ENCODE measurements around the gene SIN3A. TPM values are rescaled to one million over a fixed set of nuclear protein-coding genes. Genes with fewer than 3 reads are reported as not detected.
"Not testable (repeated sequence)": the region's sequence is repeated elsewhere in the genome, so short reads cannot be mapped to it uniquely, and the experiment has no call there.

The SIN3A gene
- polyA plus RNA-seq (ENCODE audit: insufficient read length in 4 of 4) = 10 to 100 TPM; 51.8 to 62.9 (median 58.7) TPM

GRCh38 chr15:75451674-75452363 lies at the start of gene SIN3A:
TSS of gene SIN3A (minus strand) at chr15:75451690. CDS start at chr15:75430375, 21,315 bp downstream.
- peak; percentile 99 to 100 (median 100) for DNase-seq (ENCODE audit: low read depth in 4 of 4, low spot score in 3 of 4)

- no peak for DNase-seq (ENCODE audit: low read depth in 4 of 4, low spot score in 3 of 4)
Measured at GRCh38 chr15:75493732-75494131, 42.2 kb upstream of the SIN3A start.

GRCh38 chr15:75483961-75484360 lies 32.5 kb upstream of the SIN3A start:
- no peak for DNase-seq (ENCODE audit: low read depth in 4 of 4, low spot score in 3 of 4)

- not testable (repeated sequence) for DNase-seq (ENCODE audit: low read depth in 4 of 4, low spot score in 3 of 4)
Measured at GRCh38 chr15:75483556-75483955, 32.1 kb upstream of the SIN3A start.

- no peak for DNase-seq (ENCODE audit: low read depth in 4 of 4, low spot score in 3 of 4)
Measured at GRCh38 chr15:75483106-75483505, 31.6 kb upstream of the SIN3A start.

- not testable (repeated sequence) for DNase-seq (ENCODE audit: low read depth in 4 of 4, low spot score in 3 of 4)
Measured at GRCh38 chr15:75480463-75480862, 29.0 kb upstream of the SIN3A start.

GRCh38 chr15:75479670-75480069 lies 28.2 kb upstream of the SIN3A start:
- DNase-seq (ENCODE audit: low read depth in 4 of 4, low spot score in 3 of 4) = no peak

GRCh38 chr15:75477094-75477493 lies 25.6 kb upstream of the SIN3A start:
- not testable (repeated sequence) for DNase-seq (ENCODE audit: low read depth in 4 of 4, low spot score in 3 of 4)

GRCh38 chr15:75468913-75469598 lies 17.6 kb upstream of the SIN3A start:
- DNase-seq (ENCODE audit: low read depth in 4 of 4, low spot score in 3 of 4) = no peak

GRCh38 chr15:75460646-75461045 lies 9.2 kb upstream of the SIN3A start:
- DNase-seq (ENCODE audit: low read depth in 4 of 4, low spot score in 3 of 4) = no peak

- no peak for DNase-seq (ENCODE audit: low read depth in 4 of 4, low spot score in 3 of 4)
Measured at GRCh38 chr15:75459581-75459980, 8.1 kb upstream of the SIN3A start.

- no peak for DNase-seq (ENCODE audit: low read depth in 4 of 4, low spot score in 3 of 4)
Measured at GRCh38 chr15:75456710-75457109, 5.2 kb upstream of the SIN3A start.

GRCh38 chr15:75455982-75456531 lies 4.6 kb upstream of the SIN3A start:
- DNase-seq (ENCODE audit: low read depth in 4 of 4, low spot score in 3 of 4) = peak in 1 of 4 donors; percentile 22

- peak in 3 of 4 donors; percentile 77 to 81 (median 79) for DNase-seq (ENCODE audit: low read depth in 4 of 4, low spot score in 3 of 4)
Measured at GRCh38 chr15:75455424-75455981, 4.0 kb upstream of the SIN3A start.

GRCh38 chr15:75454471-75455378 lies 3.2 kb upstream of the SIN3A start:
- peak in 3 of 4 donors; percentile 55 to 59 (median 57) for DNase-seq (ENCODE audit: low read depth in 4 of 4, low spot score in 3 of 4)

GRCh38 chr15:75453703-75454470 lies 2.4 kb upstream of the SIN3A start:
- peak; percentile 100 for DNase-seq (ENCODE audit: low read depth in 4 of 4, low spot score in 3 of 4)

- DNase-seq (ENCODE audit: low read depth in 4 of 4, low spot score in 3 of 4) = peak in 3 of 4 donors; percentile 11 to 25 (median 24)
Measured at GRCh38 chr15:75452865-75453702, 1.6 kb upstream of the SIN3A start.

- peak in 3 of 4 donors; percentile 54 to 67 (median 63) for DNase-seq (ENCODE audit: low read depth in 4 of 4, low spot score in 3 of 4)
Measured at GRCh38 chr15:75452364-75452864, 924 bp upstream of the SIN3A start.
